GM12878 (cell line): ENCODE results near the gene PERM1. TPM values are rescaled to one million over a fixed set of nuclear protein-coding genes. Genes with fewer than 3 reads are reported as not detected.
A peak's percentile ranks its signal among the peaks of the same experiment; 100 is the strongest.

Experiments
- ATF2 ChIP-seq: IDR thresholded peaks from 2 replicates; pipeline ENCODE4 v1.6.1; 2012; ENCODE audit warnings: low read length, inconsistent platforms
- CBFB ChIP-seq: IDR thresholded peaks from 2 replicates; pipeline ENCODE4 v1.6.1; 2016; ENCODE audit warnings: antibody characterized with exemption, low read depth
- EGR1 ChIP-seq, 2 experiments: IDR thresholded peaks; 1 replicate in 1 of 2; 2 replicates in 1 of 2; pipeline ENCODE4 v1.6.1; 2011 to 2012; ENCODE audit warnings: low read depth in 2 of 2, low read length in 2 of 2, borderline replicate concordance in 1 of 2, mild to moderate bottlenecking in 1 of 2, moderate library complexity in 1 of 2
- FOXK2 ChIP-seq: fragments of 450-650 bp; IDR thresholded peaks from 2 replicates; pipeline ENCODE4 v1.6.1; 2017; ENCODE audit warnings: mild to moderate bottlenecking, moderate library complexity
- HCFC1 ChIP-seq: fragments of 150-350 bp; IDR thresholded peaks from 2 replicates; pipeline ENCODE4 v1.6.1; 2014; ENCODE audit warnings: low read length
- HDGF ChIP-seq: fragments of 450-650 bp; IDR thresholded peaks from 2 replicates; pipeline ENCODE4 v1.6.1; 2016; ENCODE audit warnings: antibody characterized with exemption
- IKZF1 ChIP-seq: fragments of 450-650 bp; conservative IDR thresholded peaks from 2 replicates; pipeline ENCODE4 v1.6.1; 2017; ENCODE audit warnings: antibody characterized with exemption, mild to moderate bottlenecking
- KAT2A ChIP-seq: conservative IDR thresholded peaks from 2 replicates; pipeline ENCODE4 v1.6.1; 2011; ENCODE audit warnings: low read depth, low read length; ENCODE audit not compliant: control insufficient read depth
- MEF2A ChIP-seq: IDR thresholded peaks from 2 replicates; pipeline ENCODE4 v1.6.1; 2011; ENCODE audit warnings: low read depth, mild to moderate bottlenecking, low read length, moderate library complexity; ENCODE audit not compliant: insufficient read depth
- MEF2B ChIP-seq: fragments of 450-650 bp; IDR thresholded peaks from 2 replicates; pipeline ENCODE4 v1.6.1; 2018; ENCODE audit warnings: mild to moderate bottlenecking, moderate library complexity; ENCODE audit not compliant: partially characterized antibody, poor library complexity, severe bottlenecking
- MLLT1 ChIP-seq: fragments of 450-650 bp; IDR thresholded peaks from 2 replicates; pipeline ENCODE4 v1.6.1; 2016; ENCODE audit warnings: mild to moderate bottlenecking
- NFYB ChIP-seq: IDR thresholded peaks from 2 replicates; pipeline ENCODE4 v1.6.1; 2011; ENCODE audit warnings: low read depth, mild to moderate bottlenecking, low read length, improper control_type of control experiment, moderate library complexity; ENCODE audit not compliant: insufficient read depth
- PKNOX1 ChIP-seq: fragments of 450-650 bp; IDR thresholded peaks from 2 replicates; pipeline ENCODE4 v1.6.1; 2016; ENCODE audit warnings: mild to moderate bottlenecking
- RFX5 ChIP-seq: IDR thresholded peaks from 2 replicates; pipeline ENCODE4 v1.6.1; 2011; ENCODE audit warnings: low read depth, low read length, improper control_type of control experiment
- RUNX3 ChIP-seq: IDR thresholded peaks from 2 replicates; pipeline ENCODE4 v1.6.1; 2012; ENCODE audit warnings: low read length, inconsistent platforms
- SMARCA5 ChIP-seq: fragments of 450-650 bp; IDR thresholded peaks from 2 replicates; pipeline ENCODE4 v1.6.1; 2017; ENCODE audit warnings: mild to moderate bottlenecking
- SP1 ChIP-seq: IDR thresholded peaks from one replicate; pipeline ENCODE4 v1.6.1; 2011; ENCODE audit warnings: low read depth, low read length
- SREBF2 ChIP-seq: IDR thresholded peaks from 2 replicates; pipeline ENCODE4 v1.6.1; 2012; ENCODE audit warnings: mild to moderate bottlenecking, low read length
- SRF ChIP-seq, 2 experiments: IDR thresholded peaks; 2 replicates each; pipeline ENCODE4 v1.6.1; 2011; ENCODE audit warnings: low read depth in 2 of 2, low read length in 2 of 2, mild to moderate bottlenecking in 1 of 2, moderate library complexity in 1 of 2
- STAT3 ChIP-seq: IDR thresholded peaks from 2 replicates; pipeline ENCODE4 v1.6.1; 2011; ENCODE audit warnings: low read depth, low read length, improper control_type of control experiment
- SUZ12 ChIP-seq: fragments of 200-600 bp; sonication (generic); IDR thresholded peaks from one replicate; pipeline ENCODE4 v1.6.1; 2018; ENCODE audit warnings: antibody characterized with exemption, mild to moderate bottlenecking; ENCODE audit not compliant: unreplicated experiment
- TAF1 ChIP-seq: IDR thresholded peaks from 2 replicates; pipeline ENCODE4 v1.6.1; 2011; ENCODE audit warnings: mild to moderate bottlenecking, low read depth, low read length, borderline replicate concordance
- YY1 ChIP-seq: IDR thresholded peaks from 2 replicates; pipeline ENCODE4 v1.6.1; 2011; ENCODE audit warnings: low read depth, mild to moderate bottlenecking, low read length
- ZSCAN29 ChIP-seq: fragments of 450-650 bp; IDR thresholded peaks from 2 replicates; pipeline ENCODE4 v1.6.1; 2017; ENCODE audit warnings: mild to moderate bottlenecking, moderate library complexity
- polyA plus RNA-seq, 11 experiments: library from polyadenylated mRNA; depleted of rRNA in 4 of 11; unstranded in 6 of 11; stranded (reverse) in 5 of 11; fragments of >200 nt; fragmentation: Nextera tagmentation in 4 of 11; fragmentation: Illumina TruSeq in 1 of 11; extraction: Ambion mirVana in 4 of 11; extraction: Trizol in 1 of 11; gene quantifications; 1 replicate in 1 of 11; 2 replicates in 10 of 11; pipeline versions ENCODE4 v1.2.1 to v1.2.3, GENCODE V29; 2011 to 2016; ENCODE audit warnings: inconsistent platforms in 2 of 11, missing spikeins in 2 of 11, low read depth in 1 of 11
- total RNA-seq, 4 experiments: library from RNA; depleted of rRNA in 3 of 4; stranded (reverse); fragments of >200 nt in 3 of 4; fragmentation: Illumina TruSeq in 1 of 4; extraction: Trizol in 1 of 4; gene quantifications; 2 replicates each; pipeline versions ENCODE4 v1.2.1 to v1.2.3, GENCODE V29; 2013 to 2021
- TF ChIP-seq, protein P1 (sequence below): fragments of 150-350 bp; IDR thresholded peaks from 2 replicates; pipeline ENCODE4 v1.6.1; 2014; ENCODE audit warnings: mild to moderate bottlenecking, low read depth, low read length
- TF ChIP-seq, protein P2 (sequence below): IDR thresholded peaks from 2 replicates; pipeline ENCODE4 v1.6.1; 2011; ENCODE audit warnings: low read depth, low read length, improper control_type of control experiment, borderline replicate concordance

The PERM1 gene
- total and polyA plus RNA-seq, 10 of the 15 experiments (the other 5 are each of a cell fraction or from before 2014, with no cell fraction given) = not detected

- TF ChIP-seq MEF2A (no peak), MEF2B (no peak), KAT2A (no peak), HCFC1 (peak; percentile 35; the same call in 1 of the 2 replicates), HDGF (no peak), STAT3 (no peak), SUZ12 (no peak), IKZF1 (peak; percentile 77), RFX5 (no peak), EGR1 (IDR thresholded peaks at IDR 0.05; ENCODE audit: borderline replicate concordance in 1 of 2, low read depth in 2 of 2, low read length in 2 of 2) (peak; percentile 28 to 76; a peak in 2 of 3 replicates), MLLT1 (0 out of 2 replicates have a peak, but pooled peaks have one; percentile 23), ATF2 (no peak), YY1 (peak; percentile 63; the same call in 1 of the 2 replicates), FOXK2 (no peak), SP1 (peak; percentile 61), SMARCA5 (peak; percentile 100), SRF (IDR thresholded peaks at IDR 0.05; ENCODE audit: low read depth in 2 of 2, low read length in 2 of 2) (no peak), PKNOX1 (peak; percentile 82), NFYB (no peak), TAF1 (0 out of 2 replicates have a peak, but pooled peaks have one; percentile 19), RUNX3 (peak; percentile 74), CBFB (no peak), SREBF2 (no peak), ZSCAN29 (no peak)
- TF ChIP-seq, protein P1, sequence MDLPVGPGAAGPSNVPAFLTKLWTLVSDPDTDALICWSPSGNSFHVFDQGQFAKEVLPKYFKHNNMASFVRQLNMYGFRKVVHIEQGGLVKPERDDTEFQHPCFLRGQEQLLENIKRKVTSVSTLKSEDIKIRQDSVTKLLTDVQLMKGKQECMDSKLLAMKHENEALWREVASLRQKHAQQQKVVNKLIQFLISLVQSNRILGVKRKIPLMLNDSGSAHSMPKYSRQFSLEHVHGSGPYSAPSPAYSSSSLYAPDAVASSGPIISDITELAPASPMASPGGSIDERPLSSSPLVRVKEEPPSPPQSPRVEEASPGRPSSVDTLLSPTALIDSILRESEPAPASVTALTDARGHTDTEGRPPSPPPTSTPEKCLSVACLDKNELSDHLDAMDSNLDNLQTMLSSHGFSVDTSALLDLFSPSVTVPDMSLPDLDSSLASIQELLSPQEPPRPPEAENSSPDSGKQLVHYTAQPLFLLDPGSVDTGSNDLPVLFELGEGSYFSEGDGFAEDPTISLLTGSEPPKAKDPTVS = no peak
- TF ChIP-seq, protein P2, sequence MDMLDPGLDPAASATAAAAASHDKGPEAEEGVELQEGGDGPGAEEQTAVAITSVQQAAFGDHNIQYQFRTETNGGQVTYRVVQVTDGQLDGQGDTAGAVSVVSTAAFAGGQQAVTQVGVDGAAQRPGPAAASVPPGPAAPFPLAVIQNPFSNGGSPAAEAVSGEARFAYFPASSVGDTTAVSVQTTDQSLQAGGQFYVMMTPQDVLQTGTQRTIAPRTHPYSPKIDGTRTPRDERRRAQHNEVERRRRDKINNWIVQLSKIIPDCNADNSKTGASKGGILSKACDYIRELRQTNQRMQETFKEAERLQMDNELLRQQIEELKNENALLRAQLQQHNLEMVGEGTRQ = no peak
Observed at GRCh38 chr1:960363-961131, 21.3 kb downstream of the PERM1 start, which contains the start of gene KLHL17 (continued).
